Mucosa of rectum (tissue), 2 donors: ENCODE results near the gene GCHFR.

Experiments
- H3K27ac ChIP-seq, 2 donors: one replicate each; pipeline ENCODE4 v1.7.0; 2013; ENCODE audit warnings: inconsistent platforms in 2 of 2, low read depth in 2 of 2, low read length in 2 of 2
- H3K27me3 ChIP-seq, 2 donors: one replicate each; pipeline ENCODE4 v1.7.0; 2013; ENCODE audit warnings: low read length in 2 of 2; ENCODE audit not compliant: control insufficient read depth in 2 of 2, insufficient read depth in 2 of 2
- H3K36me3 ChIP-seq, 2 donors: one replicate each; pipeline ENCODE4 v1.7.0; 2013; ENCODE audit warnings: low read length in 2 of 2; ENCODE audit not compliant: control insufficient read depth in 2 of 2, insufficient read depth in 2 of 2
- H3K4me1 ChIP-seq, 2 donors: one replicate each; pipeline ENCODE4 v1.7.0; 2013; ENCODE audit warnings: low read length in 2 of 2, mild to moderate bottlenecking in 1 of 2; ENCODE audit not compliant: control insufficient read depth in 2 of 2, insufficient read depth in 2 of 2
- H3K4me3 ChIP-seq, 2 donors: one replicate each; pipeline ENCODE4 v1.7.0; 2013; ENCODE audit warnings: low read length in 2 of 2
- H3K9ac ChIP-seq, 2 donors: one replicate each; pipeline ENCODE4 v1.7.0; 2013; ENCODE audit warnings: low read length in 2 of 2, low read depth in 1 of 2, mild to moderate bottlenecking in 1 of 2
- H3K9me3 ChIP-seq, 2 donors: one replicate each; pipeline ENCODE4 v1.7.0; 2013; ENCODE audit warnings: low read length in 2 of 2; ENCODE audit not compliant: control insufficient read depth in 2 of 2
- donor health status: healthy.
- donor health status: Normal muscosa, but diverticular disease.

The GCHFR gene

GRCh38 chr15:40807028-40807887, 43.4 kb downstream of the GCHFR start, which contains the start of the genes DNAJC17 and ZFYVE19:
Gene DNAJC17, minus strand, starts transcription at chr15:40807473. Its CDS starts 27 bp downstream, at chr15:40807446.
Gene ZFYVE19, plus strand, starts transcription at chr15:40807089. Its CDS starts 501 bp downstream, at chr15:40807590.
- Histone ChIP-seq H3K4me3 (peak within 1 kb of the TSS; percentile 100), H3K36me3 (peaks cover 5 to 14% of the 10 kb centered on the region in 2 donors), H3K9me3 (no peaks in the 10 kb centered on the region), H3K27ac (peak within 1 kb of the TSS; percentile 92 to 98), H3K4me1 (peaks cover 12 to 17% of the 10 kb centered on the region in 2 donors), H3K9ac (peak within 1 kb of the TSS; percentile 93 to 99), H3K27me3 (no peaks in the 10 kb centered on the region)

- H3K4me1 ChIP-seq: peaks cover 12 to 17% of the 10 kb centered on the region in 2 donors
- no peaks in the 10 kb centered on the region for H3K27me3 ChIP-seq
- peak overlapping the region; percentile 100 for H3K4me3 ChIP-seq
- peak overlapping the region; percentile 86 to 93 for H3K9ac ChIP-seq
- peak overlapping the region; percentile 92 to 98 for H3K27ac ChIP-seq
- no peaks in the 10 kb centered on the region for H3K9me3 ChIP-seq
- H3K36me3 ChIP-seq: peaks cover 8 to 17% of the 10 kb centered on the region in 2 donors
Observed at GRCh38 chr15:40807888-40808461, 44.1 kb downstream of the GCHFR start.

- Histone ChIP-seq H3K27me3 (no peaks in the 10 kb centered on the region), H3K4me1 (peaks cover 12 to 17% of the 10 kb centered on the region in 2 donors), H3K4me3 (peak overlapping the region in 1 of 2 donors; percentile 100), H3K9me3 (no peaks in the 10 kb centered on the region), H3K9ac (no peak overlapping the region), H3K36me3 (peaks cover 16 to 25% of the 10 kb centered on the region in 2 donors), H3K27ac (no peak overlapping the region)
Observed at GRCh38 chr15:40808861-40809450, 45.1 kb downstream of the GCHFR start.

GRCh38 chr15:40812721-40813425, 49.0 kb downstream of the GCHFR start:
- Histone ChIP-seq H3K27ac (no peak overlapping the region), H3K36me3 (peaks cover 31 to 40% of the 10 kb centered on the region in 2 donors), H3K9me3 (no peaks in the 10 kb centered on the region), H3K27me3 (no peaks in the 10 kb centered on the region), H3K4me1 (peaks cover 5 to 7% of the 10 kb centered on the region in 2 donors), H3K9ac (no peak overlapping the region), H3K4me3 (no peak overlapping the region)

GRCh38 chr15:40815042-40815698, 51.3 kb downstream of the GCHFR start:
- no peaks in the 10 kb centered on the region for H3K27me3 ChIP-seq
- H3K9ac ChIP-seq: no peak overlapping the region
- H3K9me3 ChIP-seq: no peaks in the 10 kb centered on the region
- H3K27ac ChIP-seq: no peak overlapping the region
- H3K4me1 ChIP-seq: no peaks in the 10 kb centered on the region
- H3K36me3 ChIP-seq: peaks cover 31% of the 10 kb centered on the region in 2 donors
- no peak overlapping the region for H3K4me3 ChIP-seq
